AG04450 (cell line): ENCODE data around the gene BRSK2. TPM values are rescaled to one million over a fixed set of nuclear protein-coding genes. Genes with fewer than 3 reads are reported as not detected.

Experiments used
- CTCF ChIA-PET: fragments of 300-600, 350-600 bp; formaldehyde crosslinking; extraction: SDS; loops from one replicate; lab custom pipeline; 2022; ENCODE audit warnings: antibody characterized with exemption, inconsistent platforms; lab: Charles Lee
- POLR2A ChIA-PET: fragments of 350-600 bp; formaldehyde crosslinking; extraction: SDS; loops from one replicate; lab custom pipeline; 2021; ENCODE audit warnings: antibody characterized with exemption, inconsistent platforms; lab: Yijun Ruan, JAX
- DNase-seq: peaks from one replicate; pipeline ENCODE4 v3.0.0-alpha.2; 2011; ENCODE audit warnings: low read depth, low spot score
- H3K27ac ChIP-seq: one replicate; pipeline ENCODE4 v1.5.1; 2012; ENCODE audit warnings: low read depth, low read length, control low read depth
- H3K27me3 ChIP-seq: one replicate; pipeline ENCODE4 v1.6.0; 2012; ENCODE audit warnings: low read length; ENCODE audit not compliant: control insufficient read depth, insufficient read depth
- H3K4me3 ChIP-seq: 2 replicates; pipeline ENCODE4 v1.5.1; 2011; ENCODE audit warnings: mild to moderate bottlenecking, low read depth, low read length, control low read depth
- H3K9me3 ChIP-seq: 2 replicates; pipeline ENCODE4 v1.5.1; 2012; ENCODE audit warnings: low read length; ENCODE audit not compliant: control insufficient read depth, insufficient read depth
- polyA plus RNA-seq: library from polyadenylated mRNA; depleted of rRNA; stranded (reverse); fragments of >200 nt; gene quantifications from 2 replicates; pipeline ENCODE4 v1.2.3, GENCODE V29; 2011; rRNA removed
- TF ChIP-seq, protein P1 (sequence below): IDR thresholded peaks from 2 replicates; pipeline ENCODE4 v1.5.1; 2011; ENCODE audit warnings: low read depth, low read length, control low read depth, inconsistent platforms

Gene BRSK2
- polyA plus RNA-seq, 1 experiment: 0.11 TPM

DNA sequence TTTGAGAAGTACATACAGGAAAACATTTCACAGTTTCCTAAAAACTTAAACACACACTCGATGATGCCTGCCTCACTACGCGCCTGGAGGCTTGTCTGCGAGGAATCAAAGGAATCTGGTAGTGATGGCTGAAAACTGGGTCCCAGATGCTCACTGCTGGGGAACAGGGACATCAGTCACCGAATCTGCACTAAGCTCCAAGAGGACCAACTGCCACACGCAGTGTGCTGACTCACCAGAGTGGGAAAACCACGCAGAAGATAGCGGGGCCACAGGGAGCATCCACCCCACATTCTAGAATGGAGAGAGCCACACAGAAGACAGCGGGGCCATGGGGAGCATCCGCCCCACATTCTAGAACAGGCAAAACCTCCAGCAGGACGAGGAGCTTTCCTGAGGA, 121.2 kb downstream of the BRSK2 start:
- ChIA-PET POLR2A (no interaction called here), CTCF (no interaction called here)
- TF ChIP-seq, protein P1, sequence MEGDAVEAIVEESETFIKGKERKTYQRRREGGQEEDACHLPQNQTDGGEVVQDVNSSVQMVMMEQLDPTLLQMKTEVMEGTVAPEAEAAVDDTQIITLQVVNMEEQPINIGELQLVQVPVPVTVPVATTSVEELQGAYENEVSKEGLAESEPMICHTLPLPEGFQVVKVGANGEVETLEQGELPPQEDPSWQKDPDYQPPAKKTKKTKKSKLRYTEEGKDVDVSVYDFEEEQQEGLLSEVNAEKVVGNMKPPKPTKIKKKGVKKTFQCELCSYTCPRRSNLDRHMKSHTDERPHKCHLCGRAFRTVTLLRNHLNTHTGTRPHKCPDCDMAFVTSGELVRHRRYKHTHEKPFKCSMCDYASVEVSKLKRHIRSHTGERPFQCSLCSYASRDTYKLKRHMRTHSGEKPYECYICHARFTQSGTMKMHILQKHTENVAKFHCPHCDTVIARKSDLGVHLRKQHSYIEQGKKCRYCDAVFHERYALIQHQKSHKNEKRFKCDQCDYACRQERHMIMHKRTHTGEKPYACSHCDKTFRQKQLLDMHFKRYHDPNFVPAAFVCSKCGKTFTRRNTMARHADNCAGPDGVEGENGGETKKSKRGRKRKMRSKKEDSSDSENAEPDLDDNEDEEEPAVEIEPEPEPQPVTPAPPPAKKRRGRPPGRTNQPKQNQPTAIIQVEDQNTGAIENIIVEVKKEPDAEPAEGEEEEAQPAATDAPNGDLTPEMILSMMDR: no peak
- no peak for DNase-seq
- H3K27me3 ChIP-seq: no peaks in the 10 kb centered on the region
- no peak overlapping the region for H3K27ac ChIP-seq
- H3K9me3 ChIP-seq: no peaks in the 10 kb centered on the region; the same call in 1 of the 2 replicates
- no peak overlapping the region for H3K4me3 ChIP-seq

DNA sequence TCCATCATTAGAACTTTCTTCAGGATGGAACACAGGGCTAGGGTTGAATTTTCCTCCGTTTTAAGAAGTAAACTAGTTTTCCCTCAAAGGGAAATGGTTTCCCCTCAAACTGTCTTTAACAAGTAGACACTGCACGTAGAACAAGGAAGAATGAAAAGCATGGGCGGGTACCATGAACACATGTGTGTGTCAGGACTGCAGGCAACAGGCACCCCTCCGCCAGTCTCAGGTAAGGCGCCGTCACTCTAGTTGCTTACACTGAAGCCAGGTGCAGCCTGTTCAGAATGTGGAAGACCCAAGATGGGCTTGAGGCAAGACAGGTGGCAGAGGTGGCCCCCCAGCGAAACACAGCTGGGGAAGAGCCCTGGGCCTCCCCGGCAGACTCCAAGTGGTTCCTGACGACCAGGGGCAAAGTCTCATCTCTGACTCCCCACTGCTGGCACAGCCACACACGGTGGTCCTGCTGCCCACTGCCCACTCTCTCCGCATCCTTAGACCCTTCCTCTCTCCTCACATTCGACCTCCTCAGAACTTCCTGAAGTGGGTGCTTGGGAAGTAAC, 122.3 kb downstream of the BRSK2 start:
- no peak for DNase-seq
- Histone ChIP-seq H3K27me3 (no peaks in the 10 kb centered on the region), H3K9me3 (no peaks in the 10 kb centered on the region; the same call in 1 of the 2 replicates), H3K27ac (no peak overlapping the region), H3K4me3 (no peak overlapping the region)
- CTCF ChIA-PET: no interaction called here
- POLR2A ChIA-PET: no interaction called here
- TF ChIP-seq, protein P1: no peak

Other genes starting within 250 kb of the BRSK2 start
- gene MUC5AC, start 232.0 kb upstream of the BRSK2 start, polyA plus RNA-seq: under 0.01 and 0.01 TPM in 2 replicates
- not detected in 2 replicates for gene MUC5B, start 166.9 kb upstream of the BRSK2 start, polyA plus RNA-seq
- gene TOLLIP, start 80.3 kb upstream of the BRSK2 start, polyA plus RNA-seq: 24.3 and 27.2 TPM in 2 replicates
- gene MOB2, start 96.8 kb downstream of the BRSK2 start, polyA plus RNA-seq: 19.9 and 29.7 TPM in 2 replicates
- gene DUSP8, start 182.3 kb downstream of the BRSK2 start, polyA plus RNA-seq: 1.5 and 2.1 TPM in 2 replicates
- not detected in 2 replicates for gene KRTAP5-1, start 195.3 kb downstream of the BRSK2 start, polyA plus RNA-seq
- not detected in 2 replicates for gene KRTAP5-2, start 208.4 kb downstream of the BRSK2 start, polyA plus RNA-seq
- gene KRTAP5-3, start 218.5 kb downstream of the BRSK2 start, polyA plus RNA-seq: not detected in 2 replicates
- not detected in 2 replicates for gene KRTAP5-4, start 232.2 kb downstream of the BRSK2 start, polyA plus RNA-seq
- not detected in 2 replicates for gene KRTAP5-5, start 239.8 kb downstream of the BRSK2 start, polyA plus RNA-seq